Calu3 (cell line): ENCODE measurements around the gene URM1. TPM values are rescaled to one million over a fixed set of nuclear protein-coding genes. Genes with fewer than 3 reads are reported as not detected.
"Not testable (repeated sequence)": the region's sequence is repeated elsewhere in the genome, so short reads cannot be mapped to it uniquely, and the experiment has no call there.

Experiments
- BruUV-seq: library from RNA; stranded (reverse); fragments of 400-500 nt; replicated peaks from 2 replicates; lab custom pipeline; 2021; lab: Mats Ljungman, UMichigan
- CTCF ChIA-PET: fragments of 300-600 bp; sonication (Branson Sonifier 250); formaldehyde crosslinking; loops from one replicate; lab custom pipeline; 2022; ENCODE audit warnings: antibody characterized with exemption; lab: Charles Lee
- DNase-seq: peaks from one replicate; pipeline ENCODE4 v3.0.0; 2022
- H3K27ac Mint-ChIP-seq: one replicate; pipeline ENCODE4 v1.8.0; 2022; ENCODE audit warnings: mixed read lengths; ENCODE audit not compliant: unreplicated experiment
- H3K27me3 Mint-ChIP-seq: one replicate; pipeline ENCODE4 v1.8.0; 2022; ENCODE audit warnings: mixed read lengths; ENCODE audit not compliant: unreplicated experiment
- H3K36me3 Mint-ChIP-seq: one replicate; pipeline ENCODE4 v1.8.0; 2022; ENCODE audit warnings: mild to moderate bottlenecking, moderate library complexity, mixed read lengths; ENCODE audit not compliant: insufficient read depth, unreplicated experiment
- H3K4me1 Mint-ChIP-seq: one replicate; pipeline ENCODE4 v1.8.0; 2022; ENCODE audit warnings: mild to moderate bottlenecking, low read depth, mixed read lengths; ENCODE audit not compliant: unreplicated experiment
- H3K4me3 Mint-ChIP-seq: one replicate; pipeline ENCODE4 v1.8.0; 2022; ENCODE audit warnings: mild to moderate bottlenecking, low read depth, moderate library complexity, mixed read lengths; ENCODE audit not compliant: unreplicated experiment
- H3K9me3 Mint-ChIP-seq: one replicate; pipeline ENCODE4 v1.8.0; 2022; ENCODE audit warnings: low read depth, mixed read lengths; ENCODE audit not compliant: unreplicated experiment
- intact Hi-C: fragments of 100-400 bp; cut with micrococcal nuclease; formaldehyde crosslinking; loops from one replicate; pipeline ENCODE4 v1.10.0; 2022; ENCODE audit not compliant: unreplicated experiment
- total RNA-seq: library from RNA; stranded (reverse); gene quantifications from 2 replicates; pipeline ENCODE4 v1.2.3, GENCODE V29; 2022
- TF ChIP-seq, protein P1 (sequence below): fragments of 200-600 bp; IDR thresholded peaks from one replicate; pipeline ENCODE4 v1.8.0; 2022; ENCODE audit warnings: antibody characterized with exemption; ENCODE audit not compliant: unreplicated experiment

Gene URM1
- total RNA-seq, 1 experiment from 2014 or later = 38.6 TPM

GRCh38 chr9:128420060-128420650 is 49.0 kb downstream of the URM1 start:
- CTCF ChIA-PET = interaction anchor here (0.6 to 3.1 kb wide), 10 partner anchors 9 to 320 kb away, joined by 3 to 14 read pairs (median 4); partner anchors contain the start of gene SPTAN1
- H3K4me1 Mint-ChIP-seq = peaks cover 16% of the 10 kb centered on the region
- H3K27ac Mint-ChIP-seq = no peak overlapping the region
- H3K27me3 Mint-ChIP-seq = peaks cover under 1% of the 10 kb centered on the region
- TF ChIP-seq, protein P1, sequence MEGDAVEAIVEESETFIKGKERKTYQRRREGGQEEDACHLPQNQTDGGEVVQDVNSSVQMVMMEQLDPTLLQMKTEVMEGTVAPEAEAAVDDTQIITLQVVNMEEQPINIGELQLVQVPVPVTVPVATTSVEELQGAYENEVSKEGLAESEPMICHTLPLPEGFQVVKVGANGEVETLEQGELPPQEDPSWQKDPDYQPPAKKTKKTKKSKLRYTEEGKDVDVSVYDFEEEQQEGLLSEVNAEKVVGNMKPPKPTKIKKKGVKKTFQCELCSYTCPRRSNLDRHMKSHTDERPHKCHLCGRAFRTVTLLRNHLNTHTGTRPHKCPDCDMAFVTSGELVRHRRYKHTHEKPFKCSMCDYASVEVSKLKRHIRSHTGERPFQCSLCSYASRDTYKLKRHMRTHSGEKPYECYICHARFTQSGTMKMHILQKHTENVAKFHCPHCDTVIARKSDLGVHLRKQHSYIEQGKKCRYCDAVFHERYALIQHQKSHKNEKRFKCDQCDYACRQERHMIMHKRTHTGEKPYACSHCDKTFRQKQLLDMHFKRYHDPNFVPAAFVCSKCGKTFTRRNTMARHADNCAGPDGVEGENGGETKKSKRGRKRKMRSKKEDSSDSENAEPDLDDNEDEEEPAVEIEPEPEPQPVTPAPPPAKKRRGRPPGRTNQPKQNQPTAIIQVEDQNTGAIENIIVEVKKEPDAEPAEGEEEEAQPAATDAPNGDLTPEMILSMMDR = peak; percentile 71
- no TSS peak for BruUV-seq
- peaks cover 29% of the 10 kb centered on the region for H3K36me3 Mint-ChIP-seq
- H3K9me3 Mint-ChIP-seq = no peaks in the 10 kb centered on the region
- DNase-seq = peak; percentile 73
- intact Hi-C loops = no loop called here
- peak overlapping the region; percentile 71 for H3K4me3 Mint-ChIP-seq

GRCh38 chr9:128420651-128421481 is 49.7 kb downstream of the URM1 start, which contains the start of gene CERCAM:
CERCAM (plus strand) TSS chr9:128420857; CDS start chr9:128420878, 21 bp downstream.
- CTCF ChIA-PET = interaction anchor here (0.6 to 3.1 kb wide), 12 partner anchors 9 to 319 kb away, joined by 3 to 14 read pairs (median 4); no protein-coding TSS in a partner anchor
- H3K27ac Mint-ChIP-seq = no peak within 1 kb of the TSS

DNA sequence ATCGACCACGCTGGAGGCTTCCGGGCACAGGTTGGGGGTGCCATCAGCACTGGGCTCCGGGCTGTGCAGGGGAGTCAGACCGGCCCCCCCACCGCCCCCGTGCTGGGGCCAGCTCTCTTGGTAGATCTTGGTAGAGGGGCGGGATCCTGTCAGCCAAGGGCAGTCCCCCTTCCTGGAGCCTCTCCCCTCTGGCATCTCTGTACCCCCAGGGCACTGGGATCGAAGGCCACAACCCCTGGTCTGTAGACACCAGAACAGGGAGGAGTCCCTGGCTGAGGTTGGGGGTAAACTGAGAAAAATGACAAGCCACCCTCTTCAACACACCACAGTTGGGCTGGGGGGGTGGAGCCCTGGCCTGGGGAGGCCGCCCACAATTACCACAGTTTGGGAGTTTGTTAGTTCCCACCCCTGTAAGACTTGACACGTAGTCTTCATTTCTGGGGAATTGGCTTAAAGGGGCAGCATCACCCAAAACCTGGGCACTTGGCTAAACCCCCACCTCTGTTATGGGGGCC is 50.4 kb downstream of the URM1 start:
- Mint-ChIP-seq H3K4me3 (peak overlapping the region; percentile 64), H3K27ac (no peak overlapping the region), H3K27me3 (no peaks in the 10 kb centered on the region), H3K4me1 (peaks cover 2% of the 10 kb centered on the region), H3K9me3 (no peaks in the 10 kb centered on the region), H3K36me3 (peaks cover 18% of the 10 kb centered on the region)
- CTCF ChIA-PET = interaction anchor here (1.5 to 3.1 kb wide), 2 partner anchors 17 to 19 kb away, joined by 4 to 14 read pairs; no protein-coding TSS in a partner anchor
- DNase-seq = no peak
- no TSS peak for BruUV-seq
- intact Hi-C loops = no loop called here
- TF ChIP-seq, protein P1 = no peak

More at GRCh38 chr9:128420651-128421481, 49.7 kb downstream of the URM1 start, which contains the start of gene CERCAM:
- Mint-ChIP-seq H3K36me3 (peaks cover 22% of the 10 kb centered on the region), H3K4me1 (peaks cover 9% of the 10 kb centered on the region), H3K4me3 (peak within 1 kb of the TSS; percentile 71), H3K9me3 (no peaks in the 10 kb centered on the region), H3K27me3 (no peaks in the 10 kb centered on the region)
- intact Hi-C loops = no loop called here
- TF ChIP-seq, protein P1 = no peak
- no TSS peak for BruUV-seq
- DNase-seq = peak; percentile 50

- CTCF ChIA-PET = interaction anchor here (3.1 kb wide), 1 partner anchor 17 kb away, joined by 14 read pairs; no protein-coding TSS in a partner anchor
- peaks cover 18% of the 10 kb centered on the region for H3K36me3 Mint-ChIP-seq
- DNase-seq, H3K27me3 Mint-ChIP-seq, H3K4me3 Mint-ChIP-seq, H3K4me1 Mint-ChIP-seq, H3K9me3 Mint-ChIP-seq, intact Hi-C loops, H3K27ac Mint-ChIP-seq, BruUV-seq: not testable (repeated sequence)
These were observed 51.0 kb downstream of the URM1 start for GRCh38 chr9:128422022-128422782.
